Measurements from ENCODE around the gene ZNF536.

- TF ChIP-seq ETS1 (CRISPR knock-in tag; IDR thresholded peaks at IDR 0.05) (no peak), TFE3 (CRISPR knock-in tag; IDR thresholded peaks at IDR 0.05) (no peak), ZNF550 (CRISPR knock-in tag; IDR thresholded peaks at IDR 0.05; ENCODE audit: borderline replicate concordance) (no peak), TBX2 (CRISPR knock-in tag; IDR thresholded peaks at IDR 0.05; ENCODE audit: borderline replicate concordance) (no peak), RBM22 (optimal IDR thresholded peaks at IDR 0.05; ENCODE audit: low read length) (no peak), ZSCAN5A (CRISPR knock-in tag; IDR thresholded peaks at IDR 0.05; ENCODE audit: borderline replicate concordance) (no peak)
These were observed 101.2 kb downstream of the ZNF536 start for GRCh38 chr19:30473334-30473867.
